GM23338 (cell line): ENCODE measurements around the gene MOB3B. TPM values are rescaled to one million over a fixed set of nuclear protein-coding genes. Genes with fewer than 3 reads are reported as not detected.

ENCODE experiments used
- ATAC-seq: fragments of 200-7000 bp; cut with Tn5 transposase; 3 replicates; pipeline ENCODE4 v1.9.1; 2020
- DNase-seq: peaks from one replicate; pipeline ENCODE4 v3.0.0-alpha.2; 2015; ENCODE audit warnings: low spot score
- H2AFZ ChIP-seq: fragments of 200-600 bp; sonication (generic); 2 replicates; pipeline ENCODE4 v1.8.0; 2016; ENCODE audit warnings: antibody characterized with exemption, mild to moderate bottlenecking, moderate library complexity
- H3F3A ChIP-seq: fragments of 200-600 bp; sonication (generic); replicated peaks from 2 replicates; pipeline ENCODE4 v1.8.0; 2017; ENCODE audit warnings: antibody characterized with exemption, mixed run types, low read depth
- H3K27ac ChIP-seq: fragments of 200-600 bp; sonication (generic); 2 replicates; pipeline ENCODE4 v1.6.1; 2016; ENCODE audit warnings: low read depth
- H3K27me3 ChIP-seq: fragments of 200-600 bp; sonication (generic); 2 replicates; pipeline ENCODE4 v1.8.0; 2016; ENCODE audit warnings: mild to moderate bottlenecking, mixed run types, moderate library complexity; ENCODE audit not compliant: insufficient read depth
- H3K36me3 ChIP-seq: fragments of 200-600 bp; sonication (generic); 2 replicates; pipeline ENCODE4 v1.8.0; 2016; ENCODE audit warnings: mild to moderate bottlenecking; ENCODE audit not compliant: insufficient read depth
- H3K4me1 ChIP-seq: fragments of 200-600 bp; sonication (generic); 2 replicates; pipeline ENCODE4 v1.8.0; 2016; ENCODE audit warnings: mild to moderate bottlenecking, moderate library complexity; ENCODE audit not compliant: insufficient read depth
- H3K4me2 ChIP-seq: fragments of 200-600 bp; sonication (generic); 2 replicates; pipeline ENCODE4 v1.7.1; 2017; ENCODE audit warnings: mixed run types
- H3K4me3 ChIP-seq: fragments of 200-600 bp; sonication (generic); 2 replicates; pipeline ENCODE4 v1.6.1; 2016; ENCODE audit warnings: mixed run types
- H3K79me2 ChIP-seq: fragments of 200-600 bp; sonication (generic); replicated peaks from 2 replicates; pipeline ENCODE4 v1.8.0; 2017; ENCODE audit warnings: mild to moderate bottlenecking; ENCODE audit not compliant: insufficient read depth
- H3K9me2 ChIP-seq: fragments of 200-600 bp; sonication (generic); 2 replicates; pipeline ENCODE4 v1.8.0; 2017; ENCODE audit not compliant: insufficient read depth
- H4K20me1 ChIP-seq: fragments of 200-600 bp; sonication (generic); replicated peaks from 2 replicates; pipeline ENCODE4 v1.8.0; 2017; ENCODE audit warnings: mild to moderate bottlenecking; ENCODE audit not compliant: insufficient read depth
- H3K27ac Mint-ChIP-seq: 2 replicates; pipeline ENCODE4 v1.8.0; 2020; ENCODE audit warnings: inconsistent platforms, mild to moderate bottlenecking, moderate library complexity, mixed read lengths
- H3K27me3 Mint-ChIP-seq: 3 replicates; pipeline ENCODE4 v1.8.0; 2022; ENCODE audit warnings: low read depth, mild to moderate bottlenecking, moderate library complexity, mixed read lengths, inconsistent platforms; ENCODE audit not compliant: insufficient read depth, poor library complexity
- H3K36me3 Mint-ChIP-seq: 3 replicates; pipeline ENCODE4 v1.8.0; 2021; ENCODE audit warnings: low read depth, mild to moderate bottlenecking, inconsistent platforms, moderate library complexity, mixed read lengths
- H3K4me1 Mint-ChIP-seq: 3 replicates; pipeline ENCODE4 v1.8.0; 2020; ENCODE audit warnings: mild to moderate bottlenecking, inconsistent platforms, mixed read lengths
- H3K4me3 Mint-ChIP-seq: 3 replicates; pipeline ENCODE4 v1.8.0; 2021; ENCODE audit warnings: moderate library complexity, mild to moderate bottlenecking, inconsistent platforms, mixed read lengths
- H3K9me3 Mint-ChIP-seq: 3 replicates; pipeline ENCODE4 v1.8.0; 2020; ENCODE audit warnings: moderate library complexity, mild to moderate bottlenecking, inconsistent platforms, mixed read lengths
- CREB1 ChIP-seq: fragments of 250-450 bp; sonication (Bioruptor Pico); IDR thresholded peaks from 2 replicates; pipeline ENCODE4 v1.5.0; 2020; ENCODE audit warnings: low read depth, mild to moderate bottlenecking, moderate library complexity
- JUNB ChIP-seq: IDR thresholded peaks from one replicate; pipeline ENCODE4 v1.6.1; 2016; ENCODE audit warnings: antibody characterized with exemption; ENCODE audit not compliant: unreplicated experiment
- STAT1 ChIP-seq: IDR thresholded peaks from one replicate; pipeline ENCODE4 v1.6.1; 2016; ENCODE audit warnings: antibody characterized with exemption; ENCODE audit not compliant: unreplicated experiment
- ZNF114 ChIP-seq: fragments of 250-450 bp; sonication (Bioruptor Pico); IDR thresholded peaks from 2 replicates; pipeline ENCODE4 v1.5.0; 2020; ENCODE audit warnings: mild to moderate bottlenecking, moderate library complexity
- polyA plus RNA-seq: library from polyadenylated mRNA; unstranded; fragments of >200 nt; fragmentation: Nextera tagmentation; extraction: Ambion mirVana; gene quantifications from 2 replicates; pipeline ENCODE4 v1.2.1, GENCODE V29; 2016
- total RNA-seq: library from RNA; depleted of rRNA; stranded (reverse); fragments of >200 nt; shearing (Covaris generic); gene quantifications from 2 replicates; pipeline ENCODE4 v1.2.3, GENCODE V29; 2014
- TF ChIP-seq, protein P1 (sequence below): IDR thresholded peaks from 2 replicates; pipeline ENCODE4 v1.6.1; 2016; ENCODE audit warnings: antibody characterized with exemption
- TF ChIP-seq, protein P2 (sequence below): fragments of 250-450 bp; sonication (Bioruptor Pico); IDR thresholded peaks from 2 replicates; pipeline ENCODE4 v1.5.0; 2020; ENCODE audit warnings: mild to moderate bottlenecking, moderate library complexity

The MOB3B gene
- total and polyA plus RNA-seq, 2 experiments from 2014 or later, result 7.6 to 12.1 TPM

DNA sequence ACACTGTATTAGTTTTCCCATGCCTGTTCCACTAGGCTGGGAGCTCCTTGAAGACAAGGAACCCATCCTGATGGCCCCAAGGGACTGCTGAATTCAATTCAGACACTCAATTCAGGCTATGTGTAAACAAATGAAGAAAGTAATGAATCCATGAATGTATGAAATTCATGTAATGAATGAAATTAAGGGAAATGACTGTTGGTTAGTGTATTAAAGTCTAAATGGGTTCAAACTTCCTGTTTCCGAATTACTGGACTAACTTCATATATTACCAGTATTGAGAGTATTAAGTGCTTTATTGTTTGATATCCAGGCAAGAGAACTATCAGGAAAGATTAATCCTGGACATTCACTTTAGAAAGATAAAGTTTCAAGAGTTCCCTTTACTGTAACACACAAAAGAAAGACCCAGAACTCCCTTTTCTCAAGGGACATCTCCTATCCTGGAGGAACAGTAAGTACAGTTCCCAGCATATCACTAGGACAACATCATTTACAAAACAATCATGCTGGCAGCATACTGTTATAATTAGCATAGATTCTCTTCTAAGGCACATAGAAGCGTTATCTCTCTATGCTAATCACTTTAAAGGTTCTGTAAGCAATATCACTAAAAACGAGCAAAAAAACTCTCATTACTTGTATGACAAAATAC is 34.0 kb downstream of the MOB3B start:
- Histone ChIP-seq H3K27me3 (no peaks in the 10 kb centered on the region), H3K79me2 (peaks cover 12% of the 10 kb centered on the region), H4K20me1 (no peaks in the 10 kb centered on the region), H3K4me3 (no peak overlapping the region), H3K9me2 (no peaks in the 10 kb centered on the region), H3K4me1 (peaks cover 46% of the 10 kb centered on the region), H2AFZ (no peak overlapping the region), H3F3A (no peaks in the 10 kb centered on the region), H3K4me2 (peak overlapping the region; percentile 13), H3K36me3 (no peaks in the 10 kb centered on the region), H3K27ac (no peak overlapping the region)
- H3K9me3 Mint-ChIP-seq, result peaks cover 11% of the 10 kb centered on the region
- 0 out of 2 replicates have a peak overlapping the region, but pooled peaks have one; percentile 88 for H3K27ac Mint-ChIP-seq
- DNase-seq, result no peak
- H3K4me3 Mint-ChIP-seq, result no peak overlapping the region; the same call in 2 of the 3 replicates
- no peak for TF ChIP-seq JUNB
- no peak for TF ChIP-seq CREB1 (CRISPR knock-in tag)
- TF ChIP-seq, protein P1, sequence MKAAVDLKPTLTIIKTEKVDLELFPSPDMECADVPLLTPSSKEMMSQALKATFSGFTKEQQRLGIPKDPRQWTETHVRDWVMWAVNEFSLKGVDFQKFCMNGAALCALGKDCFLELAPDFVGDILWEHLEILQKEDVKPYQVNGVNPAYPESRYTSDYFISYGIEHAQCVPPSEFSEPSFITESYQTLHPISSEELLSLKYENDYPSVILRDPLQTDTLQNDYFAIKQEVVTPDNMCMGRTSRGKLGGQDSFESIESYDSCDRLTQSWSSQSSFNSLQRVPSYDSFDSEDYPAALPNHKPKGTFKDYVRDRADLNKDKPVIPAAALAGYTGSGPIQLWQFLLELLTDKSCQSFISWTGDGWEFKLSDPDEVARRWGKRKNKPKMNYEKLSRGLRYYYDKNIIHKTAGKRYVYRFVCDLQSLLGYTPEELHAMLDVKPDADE, result no peak
- no peak for TF ChIP-seq STAT1
- TF ChIP-seq, protein P2, sequence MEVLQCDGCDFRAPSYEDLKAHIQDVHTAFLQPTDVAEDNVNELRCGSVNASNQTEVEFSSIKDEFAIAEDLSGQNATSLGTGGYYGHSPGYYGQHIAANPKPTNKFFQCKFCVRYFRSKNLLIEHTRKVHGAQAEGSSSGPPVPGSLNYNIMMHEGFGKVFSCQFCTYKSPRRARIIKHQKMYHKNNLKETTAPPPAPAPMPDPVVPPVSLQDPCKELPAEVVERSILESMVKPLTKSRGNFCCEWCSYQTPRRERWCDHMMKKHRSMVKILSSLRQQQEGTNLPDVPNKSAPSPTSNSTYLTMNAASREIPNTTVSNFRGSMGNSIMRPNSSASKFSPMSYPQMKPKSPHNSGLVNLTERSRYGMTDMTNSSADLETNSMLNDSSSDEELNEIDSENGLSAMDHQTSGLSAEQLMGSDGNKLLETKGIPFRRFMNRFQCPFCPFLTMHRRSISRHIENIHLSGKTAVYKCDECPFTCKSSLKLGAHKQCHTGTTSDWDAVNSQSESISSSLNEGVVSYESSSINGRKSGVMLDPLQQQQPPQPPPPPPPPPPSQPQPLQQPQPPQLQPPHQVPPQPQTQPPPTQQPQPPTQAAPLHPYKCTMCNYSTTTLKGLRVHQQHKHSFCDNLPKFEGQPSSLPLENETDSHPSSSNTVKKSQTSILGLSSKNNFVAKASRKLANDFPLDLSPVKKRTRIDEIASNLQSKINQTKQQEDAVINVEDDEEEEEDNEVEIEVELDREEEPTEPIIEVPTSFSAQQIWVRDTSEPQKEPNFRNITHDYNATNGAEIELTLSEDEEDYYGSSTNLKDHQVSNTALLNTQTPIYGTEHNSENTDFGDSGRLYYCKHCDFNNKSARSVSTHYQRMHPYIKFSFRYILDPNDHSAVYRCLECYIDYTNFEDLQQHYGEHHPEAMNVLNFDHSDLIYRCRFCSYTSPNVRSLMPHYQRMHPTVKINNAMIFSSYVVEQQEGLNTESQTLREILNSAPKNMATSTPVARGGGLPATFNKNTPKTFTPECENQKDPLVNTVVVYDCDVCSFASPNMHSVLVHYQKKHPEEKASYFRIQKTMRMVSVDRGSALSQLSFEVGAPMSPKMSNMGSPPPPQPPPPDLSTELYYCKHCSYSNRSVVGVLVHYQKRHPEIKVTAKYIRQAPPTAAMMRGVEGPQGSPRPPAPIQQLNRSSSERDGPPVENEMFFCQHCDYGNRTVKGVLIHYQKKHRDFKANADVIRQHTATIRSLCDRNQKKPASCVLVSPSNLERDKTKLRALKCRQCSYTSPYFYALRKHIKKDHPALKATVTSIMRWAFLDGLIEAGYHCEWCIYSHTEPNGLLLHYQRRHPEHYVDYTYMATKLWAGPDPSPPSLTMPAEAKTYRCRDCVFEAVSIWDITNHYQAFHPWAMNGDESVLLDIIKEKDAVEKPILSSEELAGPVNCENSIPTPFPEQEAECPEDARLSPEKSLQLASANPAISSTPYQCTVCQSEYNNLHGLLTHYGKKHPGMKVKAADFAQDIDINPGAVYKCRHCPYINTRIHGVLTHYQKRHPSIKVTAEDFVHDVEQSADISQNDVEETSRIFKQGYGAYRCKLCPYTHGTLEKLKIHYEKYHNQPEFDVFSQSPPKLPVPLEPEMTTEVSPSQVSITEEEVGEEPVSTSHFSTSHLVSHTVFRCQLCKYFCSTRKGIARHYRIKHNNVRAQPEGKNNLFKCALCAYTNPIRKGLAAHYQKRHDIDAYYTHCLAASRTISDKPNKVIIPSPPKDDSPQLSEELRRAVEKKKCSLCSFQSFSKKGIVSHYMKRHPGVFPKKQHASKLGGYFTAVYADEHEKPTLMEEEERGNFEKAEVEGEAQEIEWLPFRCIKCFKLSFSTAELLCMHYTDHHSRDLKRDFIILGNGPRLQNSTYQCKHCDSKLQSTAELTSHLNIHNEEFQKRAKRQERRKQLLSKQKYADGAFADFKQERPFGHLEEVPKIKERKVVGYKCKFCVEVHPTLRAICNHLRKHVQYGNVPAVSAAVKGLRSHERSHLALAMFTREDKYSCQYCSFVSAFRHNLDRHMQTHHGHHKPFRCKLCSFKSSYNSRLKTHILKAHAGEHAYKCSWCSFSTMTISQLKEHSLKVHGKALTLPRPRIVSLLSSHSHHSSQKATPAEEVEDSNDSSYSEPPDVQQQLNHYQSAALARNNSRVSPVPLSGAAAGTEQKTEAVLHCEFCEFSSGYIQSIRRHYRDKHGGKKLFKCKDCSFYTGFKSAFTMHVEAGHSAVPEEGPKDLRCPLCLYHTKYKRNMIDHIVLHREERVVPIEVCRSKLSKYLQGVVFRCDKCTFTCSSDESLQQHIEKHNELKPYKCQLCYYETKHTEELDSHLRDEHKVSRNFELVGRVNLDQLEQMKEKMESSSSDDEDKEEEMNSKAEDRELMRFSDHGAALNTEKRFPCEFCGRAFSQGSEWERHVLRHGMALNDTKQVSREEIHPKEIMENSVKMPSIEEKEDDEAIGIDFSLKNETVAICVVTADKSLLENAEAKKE, result no peak
- TF ChIP-seq ZNF114 (CRISPR knock-in tag), result no peak
- H3K4me1 Mint-ChIP-seq, result peaks cover 70% of the 10 kb centered on the region
- ATAC-seq, result peak; percentile 45; the same call in 2 of the 3 replicates
- H3K27me3 Mint-ChIP-seq, result no peaks in the 10 kb centered on the region
- peaks cover 14% of the 10 kb centered on the region; the same call in 2 of the 3 replicates for H3K36me3 Mint-ChIP-seq
